DMS153 (cell line): Measurements from ENCODE around the gene RHCE.
"Not testable (repeated sequence)": the region's sequence is repeated elsewhere in the genome, so short reads cannot be mapped to it uniquely, and the experiment has no call there.

Source experiments
- DNase-seq: peaks from one replicate; lab custom pipeline; 2025; lab: John Stamatoyannopoulos, UW

Gene RHCE

DNA sequence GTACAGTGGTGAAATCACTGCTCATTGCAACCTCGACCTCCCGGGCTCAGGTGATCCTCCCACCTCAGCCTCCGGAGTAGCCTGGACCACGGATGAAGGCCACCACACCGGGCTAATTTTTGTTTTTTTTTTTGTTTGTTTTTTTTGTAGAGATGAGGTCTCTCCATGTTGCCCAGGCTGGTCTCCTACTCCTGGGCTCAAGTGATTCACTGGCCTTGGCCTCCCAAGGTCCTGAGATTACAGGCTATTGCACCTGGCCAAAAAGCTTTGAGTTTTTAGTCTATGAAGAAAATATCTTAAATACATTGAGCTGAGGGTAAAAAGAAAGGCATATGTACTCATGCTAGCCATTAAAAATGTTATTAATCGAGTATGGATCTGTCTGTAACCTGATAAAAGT is 78.9 kb downstream of the RHCE start:
- DNase-seq, result no peak

- DNase-seq, result no peak
Observed at GRCh38 chr1:25338986-25339385, 81.6 kb downstream of the RHCE start.

- peak; percentile 72 for DNase-seq
Observed at GRCh38 chr1:25338188-25338981, 82.2 kb downstream of the RHCE start, which contains the start of gene TMEM50A. Gene TMEM50A (plus strand): TSS chr1:25338334. CDS start chr1:25340487, 2,153 bp downstream.

DNA sequence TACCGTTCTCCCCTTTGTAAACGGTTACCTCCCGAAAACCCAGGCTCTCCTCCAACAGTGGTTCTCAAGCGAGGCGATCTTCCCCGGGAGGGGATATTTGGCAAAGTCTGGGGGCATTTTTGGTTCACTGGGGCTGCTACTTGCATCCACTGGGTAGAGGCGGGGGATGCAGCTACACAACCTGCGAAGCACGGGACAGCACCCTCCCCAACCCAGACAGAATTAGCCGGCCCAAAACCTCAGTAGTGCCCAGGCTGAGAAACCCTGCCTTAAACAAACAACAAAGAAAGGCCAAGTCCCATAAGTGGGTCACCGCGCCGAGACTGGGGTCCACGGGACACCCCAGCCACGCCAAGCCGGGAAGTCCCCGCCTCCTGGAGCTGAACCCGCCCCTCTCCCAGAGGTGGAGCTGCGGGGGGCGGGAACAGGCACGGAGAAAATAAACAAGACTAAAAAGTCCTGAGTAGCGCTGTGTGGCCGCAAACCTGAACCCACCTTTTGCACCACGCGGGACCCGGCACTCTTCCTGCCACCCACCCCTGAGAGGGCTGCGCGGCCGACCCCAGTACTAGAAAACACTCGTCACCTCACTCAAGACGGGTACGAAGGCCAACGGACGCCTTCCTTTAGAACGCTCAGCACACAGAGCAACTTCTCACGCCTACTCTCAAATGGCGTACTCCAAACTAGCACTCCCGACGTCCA is 83.0 kb downstream of the RHCE start:
- not testable (repeated sequence) for DNase-seq

GRCh38 chr1:25336922-25337354 is 83.7 kb downstream of the RHCE start:
- not testable (repeated sequence) for DNase-seq

DNA sequence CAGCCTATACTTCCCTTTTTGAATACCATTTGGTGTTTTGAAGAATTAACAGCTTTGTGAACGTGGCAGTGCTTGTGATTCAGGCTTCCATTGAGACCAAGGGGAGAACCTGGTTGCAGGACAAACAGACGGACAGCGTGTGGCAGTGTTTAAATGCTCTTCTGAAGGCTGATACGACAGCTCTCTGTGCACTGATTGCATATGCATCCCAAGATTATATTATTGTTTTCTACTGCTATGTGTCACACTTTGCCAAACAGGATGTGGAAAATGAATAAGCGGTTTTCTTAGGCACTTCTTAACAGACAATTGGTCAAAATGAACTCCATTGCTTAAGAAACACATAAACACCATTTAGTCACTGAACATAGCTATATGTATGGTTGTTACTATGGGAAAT is 90.7 kb downstream of the RHCE start:
- not testable (repeated sequence) for DNase-seq

- not testable (repeated sequence) for DNase-seq
Observed at GRCh38 chr1:25329336-25329735, 91.3 kb downstream of the RHCE start.

DNA sequence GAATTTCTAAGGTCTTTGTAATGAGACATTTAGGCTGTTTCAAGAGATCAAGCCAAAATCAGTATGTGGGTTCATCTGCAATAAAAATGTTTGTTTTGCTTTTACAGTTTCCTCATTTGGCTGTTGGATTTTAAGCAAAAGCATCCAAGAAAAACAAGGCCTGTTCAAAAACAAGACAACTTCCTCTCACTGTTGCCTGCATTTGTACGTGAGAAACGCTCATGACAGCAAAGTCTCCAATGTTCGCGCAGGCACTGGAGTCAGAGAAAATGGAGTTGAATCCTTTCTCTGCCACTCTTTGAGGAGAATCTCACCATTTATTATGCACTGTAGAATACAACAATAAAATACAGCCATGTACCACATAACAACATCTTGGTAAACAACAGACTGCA is 91.8 kb downstream of the RHCE start:
- not testable (repeated sequence) for DNase-seq

GRCh38 chr1:25327864-25328790 is 92.5 kb downstream of the RHCE start:
- DNase-seq, result not testable (repeated sequence)

GRCh38 chr1:25324407-25324806 is 96.2 kb downstream of the RHCE start:
- DNase-seq, result not testable (repeated sequence)

GRCh38 chr1:25322127-25322526 is 98.5 kb downstream of the RHCE start:
- not testable (repeated sequence) for DNase-seq

DNA sequence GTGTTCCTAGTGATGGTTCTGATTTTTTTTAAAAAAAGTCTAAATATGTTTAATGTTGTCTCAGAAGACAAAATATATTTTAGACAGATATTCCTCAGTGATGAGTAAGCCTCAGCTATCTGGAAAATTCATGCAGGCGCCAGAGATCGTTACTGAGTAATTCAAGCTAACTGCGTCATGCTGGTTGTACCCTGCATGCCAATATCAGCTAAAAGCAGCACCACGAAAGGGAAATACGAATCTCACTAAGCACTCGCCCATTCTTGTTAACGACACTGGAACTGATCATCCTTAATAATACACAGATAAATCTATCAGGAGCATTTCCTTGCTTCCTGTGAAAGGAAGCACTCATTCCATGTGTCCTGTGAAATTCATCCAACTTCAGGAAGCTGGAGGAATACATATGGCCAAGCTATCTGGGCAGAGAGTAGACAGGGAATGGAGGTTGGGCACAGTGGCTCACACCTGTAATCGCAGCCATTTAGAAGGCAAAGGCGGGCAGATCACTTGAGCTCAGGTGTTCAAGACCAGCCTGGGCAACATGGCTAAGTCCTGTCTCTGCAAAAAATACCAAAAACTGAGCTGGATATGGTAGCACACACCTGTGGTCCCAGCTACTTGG is 100.2 kb downstream of the RHCE start:
- DNase-seq, result not testable (repeated sequence)

GRCh38 chr1:25312806-25313470 is 107.7 kb downstream of the RHCE start:
- not testable (repeated sequence) for DNase-seq
